ENCODE measurements around the gene ZNF217.

Gene ZNF217

GRCh38 chr20:53574259-53574789 is 19.3 kb downstream of the ZNF217 start:
- Histone ChIP-seq H3K27ac (ENCODE audit: low read depth, low read length) (no peak overlapping the region), H4K20me1 (ENCODE audit: low read depth, low read length) (no peaks in the 10 kb centered on the region), H3K9ac (ENCODE audit: low read length) (no peak overlapping the region), H3K4me2 (ENCODE audit: low read depth, low read length, poor library complexity, severe bottlenecking) (no peak overlapping the region), H2AFZ (ENCODE audit: low read depth, low read length, severe bottlenecking) (no peak overlapping the region), H3K9me2 (replicated peaks; ENCODE audit: insufficient read depth, low read length) (no peaks in the 10 kb centered on the region), H3K9me3 (ENCODE audit: insufficient read depth, low read length) (no peaks in the 10 kb centered on the region), H3K79me2 (ENCODE audit: insufficient read depth, low read length) (peaks cover 61% of the 10 kb centered on the region), H3K27me3 (ENCODE audit: low read length) (no peaks in the 10 kb centered on the region), H3K4me3 (ENCODE audit: insufficient read depth, low read length, poor library complexity, severe bottlenecking) (no peak overlapping the region), H3F3A (ENCODE audit: insufficient read depth) (peaks cover 5% of the 10 kb centered on the region; the same call in 1 of the 2 replicates), H3K36me3 (ENCODE audit: low read length) (peaks cover 10% of the 10 kb centered on the region; the same call in 1 of the 2 replicates)
- no peak for TF ChIP-seq EZH2phosphoT487 (conservative IDR thresholded peaks at IDR 0.05; ENCODE audit: low read length)
- TF ChIP-seq CTCF (IDR thresholded peaks at IDR 0.05; ENCODE audit: insufficient read depth, low read length, poor library complexity, severe bottlenecking) = no peak

- Histone ChIP-seq H3K79me2 (ENCODE audit: insufficient read depth, low read length) (peaks cover 42% of the 10 kb centered on the region), H3K4me3 (ENCODE audit: insufficient read depth, low read length, poor library complexity, severe bottlenecking) (no peak overlapping the region), H4K20me1 (ENCODE audit: low read depth, low read length) (no peaks in the 10 kb centered on the region), H2AFZ (ENCODE audit: low read depth, low read length, severe bottlenecking) (no peak overlapping the region), H3K36me3 (ENCODE audit: low read length) (peaks cover 5% of the 10 kb centered on the region; the same call in 1 of the 2 replicates), H3K27ac (ENCODE audit: low read depth, low read length) (no peak overlapping the region), H3K27me3 (ENCODE audit: low read length) (no peaks in the 10 kb centered on the region), H3K9ac (ENCODE audit: low read length) (no peak overlapping the region), H3F3A (ENCODE audit: insufficient read depth) (no peaks in the 10 kb centered on the region), H3K9me2 (replicated peaks; ENCODE audit: insufficient read depth, low read length) (no peaks in the 10 kb centered on the region), H3K4me2 (ENCODE audit: low read depth, low read length, poor library complexity, severe bottlenecking) (no peak overlapping the region), H3K9me3 (ENCODE audit: insufficient read depth, low read length) (no peaks in the 10 kb centered on the region)
- TF ChIP-seq EZH2phosphoT487 (conservative IDR thresholded peaks at IDR 0.05; ENCODE audit: low read length) (no peak), CTCF (IDR thresholded peaks at IDR 0.05; ENCODE audit: insufficient read depth, low read length, poor library complexity, severe bottlenecking) (no peak)
Measured at GRCh38 chr20:53571555-53572286, 21.9 kb downstream of the ZNF217 start.

- H3K27me3 ChIP-seq (ENCODE audit: low read length) = no peaks in the 10 kb centered on the region
- no peak overlapping the region for H3K27ac ChIP-seq (ENCODE audit: low read depth, low read length)
- H3K79me2 ChIP-seq (ENCODE audit: insufficient read depth, low read length) = peaks cover 31% of the 10 kb centered on the region
- no peak overlapping the region for H3K4me3 ChIP-seq (ENCODE audit: insufficient read depth, low read length, poor library complexity, severe bottlenecking)
- no peaks in the 10 kb centered on the region for H3F3A ChIP-seq (ENCODE audit: insufficient read depth)
- TF ChIP-seq CTCF (IDR thresholded peaks at IDR 0.05; ENCODE audit: insufficient read depth, low read length, poor library complexity, severe bottlenecking) = no peak
- no peak for TF ChIP-seq EZH2phosphoT487 (conservative IDR thresholded peaks at IDR 0.05; ENCODE audit: low read length)
- H2AFZ ChIP-seq (ENCODE audit: low read depth, low read length, severe bottlenecking) = no peak overlapping the region
- H3K36me3 ChIP-seq (ENCODE audit: low read length) = peaks cover 3% of the 10 kb centered on the region; the same call in 1 of the 2 replicates
- no peak overlapping the region for H3K4me2 ChIP-seq (ENCODE audit: low read depth, low read length, poor library complexity, severe bottlenecking)
- no peaks in the 10 kb centered on the region for H3K9me3 ChIP-seq (ENCODE audit: insufficient read depth, low read length)
- H3K9ac ChIP-seq (ENCODE audit: low read length) = no peak overlapping the region
- H4K20me1 ChIP-seq (ENCODE audit: low read depth, low read length) = no peaks in the 10 kb centered on the region
- H3K9me2 ChIP-seq (replicated peaks; ENCODE audit: insufficient read depth, low read length) = no peaks in the 10 kb centered on the region
Measured at GRCh38 chr20:53570446-53571276, 23.0 kb downstream of the ZNF217 start.
